OCI-LY3 (cell line): ENCODE results near the gene PPP1R2.
A peak's percentile ranks its signal among the peaks of the same experiment; 100 is the strongest.
"Not testable (repeated sequence)": the region's sequence is repeated elsewhere in the genome, so short reads cannot be mapped to it uniquely, and the experiment has no call there.

Experiments used
- H2AFZ ChIP-seq: fragments of 200-600, 300-600 bp; shearing (Covaris generic); 2 replicates; pipeline ENCODE4 v1.6.0; 2014; ENCODE audit warnings: antibody characterized with exemption, low read depth, low read length
- H3K27ac ChIP-seq: fragments of 200-600, 300-600 bp; sonication (generic); 2 replicates; pipeline ENCODE4 v1.5.1; 2014; ENCODE audit warnings: mild to moderate bottlenecking, low read length, moderate library complexity, mixed read lengths
- H3K27me3 ChIP-seq: fragments of 200-600, 300-600 bp; sonication (generic); 2 replicates; pipeline ENCODE4 v1.6.1; 2014; ENCODE audit warnings: low read depth, low read length, mixed read lengths
- H3K36me3 ChIP-seq: fragments of 200-600, 300-600 bp; sonication (generic); replicated peaks from 2 replicates; pipeline ENCODE3; 2014; ENCODE audit warnings: low read depth, low read length, mixed read lengths
- H3K4me1 ChIP-seq: fragments of 300-600, 200-600 bp; sonication (generic); 2 replicates; pipeline ENCODE4 v1.6.1; 2014; ENCODE audit warnings: low read length, mixed read lengths
- H3K4me2 ChIP-seq: fragments of 200-600, 300-600 bp; sonication (generic); 2 replicates; pipeline ENCODE4 v1.6.1; 2014; ENCODE audit warnings: low read length, mixed read lengths
- H3K4me3 ChIP-seq: fragments of 300-600, 200-600 bp; sonication (generic); 2 replicates; pipeline ENCODE4 v1.5.1; 2014; ENCODE audit warnings: antibody characterized with exemption, mild to moderate bottlenecking, low read length, moderate library complexity
- H3K79me2 ChIP-seq: fragments of 300-600, 200-600 bp; shearing (Covaris generic); 2 replicates; pipeline ENCODE4 v1.6.1; 2014; ENCODE audit warnings: mild to moderate bottlenecking, low read length, mixed read lengths
- H3K9ac ChIP-seq: fragments of 300-600, 200-600 bp; shearing (Covaris generic); 2 replicates; pipeline ENCODE4 v1.6.0; 2014; ENCODE audit warnings: mild to moderate bottlenecking, low read length, moderate library complexity
- H3K9me3 ChIP-seq: fragments of 200-600, 300-600 bp; shearing (Covaris generic); 2 replicates; pipeline ENCODE4 v1.6.1; 2014; ENCODE audit warnings: low read length, mixed read lengths; ENCODE audit not compliant: insufficient read depth
- H4K20me1 ChIP-seq: fragments of 200-600, 300-600 bp; sonication (generic); 2 replicates; pipeline ENCODE4 v1.6.1; 2016; ENCODE audit warnings: low read length, mixed read lengths; ENCODE audit not compliant: insufficient read depth
- CTCF ChIP-seq: fragments of 200-600, 300-600 bp; sonication (generic); IDR thresholded peaks from 2 replicates; pipeline ENCODE4 v1.5.1; 2014; ENCODE audit warnings: antibody characterized with exemption, low read length, low read depth
- EZH2phosphoT487 ChIP-seq: fragments of 200-600 bp; shearing (Covaris generic); IDR thresholded peaks from 2 replicates; pipeline ENCODE4 v1.6.1; 2018; ENCODE audit warnings: antibody characterized with exemption, mixed run types, low read depth

The PPP1R2 gene

GRCh38 chr3:195526492-195526891 lies 16.6 kb downstream of the PPP1R2 start:
- H2AFZ ChIP-seq: no peak overlapping the region
- H4K20me1 ChIP-seq: peaks cover 51% of the 10 kb centered on the region
- H3K4me2 ChIP-seq: no peak overlapping the region
- no peak overlapping the region for H3K4me3 ChIP-seq
- peaks cover 39% of the 10 kb centered on the region for H3K4me1 ChIP-seq
- H3K27ac ChIP-seq: no peak overlapping the region
- no peaks in the 10 kb centered on the region for H3K27me3 ChIP-seq
- peaks cover 18% of the 10 kb centered on the region for H3K36me3 ChIP-seq
- H3K9me3 ChIP-seq: no peaks in the 10 kb centered on the region
- peaks cover 34% of the 10 kb centered on the region for H3K79me2 ChIP-seq
- TF ChIP-seq EZH2phosphoT487 (no peak), CTCF (no peak)
- no peak overlapping the region for H3K9ac ChIP-seq

- peak overlapping the region; percentile 23; the same call in 1 of the 2 replicates for H3K9ac ChIP-seq
- peaks cover 32% of the 10 kb centered on the region for H4K20me1 ChIP-seq
- H3K4me3 ChIP-seq: peak overlapping the region; percentile 42
- no peaks in the 10 kb centered on the region for H3K9me3 ChIP-seq
- no peak overlapping the region for H2AFZ ChIP-seq
- H3K27me3 ChIP-seq: no peaks in the 10 kb centered on the region
- peaks cover 14% of the 10 kb centered on the region for H3K36me3 ChIP-seq
- H3K79me2 ChIP-seq: peaks cover 13% of the 10 kb centered on the region
- no peak for TF ChIP-seq EZH2phosphoT487
- no peak for TF ChIP-seq CTCF
- peaks cover 39% of the 10 kb centered on the region for H3K4me1 ChIP-seq
- peak overlapping the region; percentile 74 for H3K4me2 ChIP-seq
- peak overlapping the region; percentile 63 for H3K27ac ChIP-seq
Measured at GRCh38 chr3:195524171-195524896, 18.8 kb downstream of the PPP1R2 start.

GRCh38 chr3:195522254-195523023 lies 20.7 kb downstream of the PPP1R2 start:
- Histone ChIP-seq H3K36me3 (peaks cover 17% of the 10 kb centered on the region), H4K20me1 (peaks cover 28% of the 10 kb centered on the region), H3K4me2 (peak overlapping the region; percentile 63), H3K27me3 (no peaks in the 10 kb centered on the region), H3K9ac (peak overlapping the region; percentile 29; the same call in 1 of the 2 replicates), H3K4me3 (peak overlapping the region; percentile 36), H3K79me2 (peaks cover 11% of the 10 kb centered on the region), H2AFZ (no peak overlapping the region), H3K4me1 (peaks cover 39% of the 10 kb centered on the region), H3K27ac (peak overlapping the region; percentile 63), H3K9me3 (no peaks in the 10 kb centered on the region)
- TF ChIP-seq CTCF: peak; percentile 91
- no peak for TF ChIP-seq EZH2phosphoT487

- no peak overlapping the region for H3K27ac ChIP-seq
- TF ChIP-seq CTCF (no peak), EZH2phosphoT487 (no peak)
- H3K9me3 ChIP-seq: no peaks in the 10 kb centered on the region
- no peak overlapping the region for H3K4me2 ChIP-seq
- H3K79me2 ChIP-seq: no peaks in the 10 kb centered on the region
- no peaks in the 10 kb centered on the region for H3K27me3 ChIP-seq
- H3K4me3 ChIP-seq: no peak overlapping the region
- peaks cover 33% of the 10 kb centered on the region for H3K36me3 ChIP-seq
- H4K20me1 ChIP-seq: peaks cover 3% of the 10 kb centered on the region
- H2AFZ ChIP-seq: no peak overlapping the region
- H3K4me1 ChIP-seq: peaks cover 3% of the 10 kb centered on the region
- H3K9ac ChIP-seq: no peak overlapping the region
Measured at GRCh38 chr3:195517030-195517429, 26.1 kb downstream of the PPP1R2 start.

GRCh38 chr3:195514610-195515235 lies 28.4 kb downstream of the PPP1R2 start:
- not testable (repeated sequence) for H2AFZ ChIP-seq, H3K4me1 ChIP-seq, H4K20me1 ChIP-seq, H3K9me3 ChIP-seq, H3K79me2 ChIP-seq, H3K27ac ChIP-seq, H3K4me3 ChIP-seq, H3K4me2 ChIP-seq, H3K27me3 ChIP-seq, H3K9ac ChIP-seq
- H3K36me3 ChIP-seq: peaks cover 34% of the 10 kb centered on the region
